Right ventricle myocardium inferior (tissue), 1 donor: Measurements from ENCODE around the gene MCOLN2. TPM values are rescaled to one million over a fixed set of nuclear protein-coding genes. Genes with fewer than 3 reads are reported as not detected.
"Not testable (repeated sequence)": the region's sequence is repeated elsewhere in the genome, so short reads cannot be mapped to it uniquely, and the experiment has no call there.

Experiments
- ATAC-seq: fragments of 200-7000 bp; cut with Tn5 transposase; one replicate; pipeline ENCODE4 v1.9.1; 2020; ENCODE audit warnings: mild to moderate bottlenecking, moderate library complexity
- DNase-seq: peaks from one replicate; pipeline ENCODE4 v3.0.0; 2021; ENCODE audit errors: missing footprints
- intact Hi-C: fragments of 100-400 bp; cut with DNase I; formaldehyde crosslinking; loops from one replicate; pipeline ENCODE4 v1.11.0; 2022
- long read RNA-seq: library from polyadenylated mRNA; unstranded; transcript quantifications from one replicate; pipeline ENCODE4 v2.0.0, GENCODE V29; 2021
- total RNA-seq: library from RNA; stranded (reverse); fragmentation: NEBNext Ultra II Directional; extraction: Animal tissue kit (Norgen Biotek cat#: 25700); gene quantifications from one replicate; pipeline ENCODE4 v1.2.1, GENCODE V29; 2021
- donor health status: DM: no; HTN: yes; CAD: no; lungs with severe emphysema.

Gene MCOLN2
- 0.19 TPM for total RNA-seq
- long read RNA-seq = 0 reads

DNA sequence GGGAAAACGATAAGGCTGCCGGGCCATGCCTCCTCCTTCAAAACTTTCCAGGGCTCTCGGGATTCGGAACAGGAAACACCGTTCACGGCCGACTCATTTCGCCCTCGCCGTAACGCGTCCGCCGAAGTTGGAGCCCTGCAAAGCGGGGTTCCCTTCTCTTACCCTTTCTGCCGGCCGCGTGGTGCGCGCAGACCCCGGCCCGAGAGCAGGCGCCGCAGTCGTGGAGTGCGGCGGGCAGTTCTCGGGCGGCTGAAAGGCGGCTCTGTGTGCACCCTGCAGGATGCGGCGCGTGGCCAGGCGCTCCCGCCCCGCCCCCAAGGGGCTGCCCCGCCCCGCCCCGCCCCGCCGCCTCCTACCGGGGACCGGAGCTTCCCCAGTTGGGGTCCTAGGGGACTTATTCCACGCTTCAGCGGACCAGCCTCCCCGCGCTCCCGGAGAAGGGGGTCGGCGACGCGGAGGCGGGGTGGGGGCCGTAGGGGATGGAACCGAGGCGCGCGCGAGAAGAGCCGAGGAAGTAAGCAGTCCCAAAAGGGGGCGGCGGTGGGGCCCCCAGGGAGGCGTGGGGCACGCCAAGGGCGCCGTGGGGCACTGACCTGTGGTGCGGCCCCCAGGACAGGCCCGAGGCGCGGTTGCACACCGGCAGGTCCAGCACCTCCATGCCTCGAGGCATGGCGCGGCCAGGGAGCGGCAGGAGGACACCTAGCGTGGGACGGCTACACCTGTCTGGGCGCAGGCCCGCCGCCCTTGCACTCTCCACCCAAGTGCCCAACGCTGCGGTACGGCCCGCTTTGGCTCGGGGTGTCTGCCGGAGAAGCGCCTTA, at the start of gene MCOLN2:
Gene MCOLN2 (minus strand): TSS at position 268 of the 821 bp plus-strand sequence. CDS start 241 bp downstream, at position 27.
- peak; percentile 67 for DNase-seq
- intact Hi-C loops = no loop called here
- peak; percentile 92 for ATAC-seq

DNA sequence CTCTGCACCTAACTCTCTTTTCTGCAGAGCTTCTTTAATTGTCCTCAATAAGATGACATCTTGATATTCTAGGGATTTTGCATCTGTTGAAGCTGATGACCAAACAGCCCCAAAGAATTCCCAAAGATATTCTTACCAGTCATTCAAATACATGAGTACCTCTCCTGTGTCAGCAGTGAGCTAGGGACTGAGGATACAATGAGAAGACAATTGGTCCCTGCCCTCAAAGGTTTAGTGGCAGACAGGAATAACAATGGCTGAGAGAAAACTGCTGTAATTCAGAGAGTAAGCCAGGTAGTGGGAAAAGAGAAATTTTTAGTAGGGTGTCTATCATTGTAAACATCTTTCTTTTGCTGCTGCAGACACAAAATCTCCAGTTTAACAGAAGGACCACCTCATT, 45.5 kb upstream of the MCOLN2 start:
- intact Hi-C loops = no loop called here
- DNase-seq (no peak), ATAC-seq (no peak)

DNA sequence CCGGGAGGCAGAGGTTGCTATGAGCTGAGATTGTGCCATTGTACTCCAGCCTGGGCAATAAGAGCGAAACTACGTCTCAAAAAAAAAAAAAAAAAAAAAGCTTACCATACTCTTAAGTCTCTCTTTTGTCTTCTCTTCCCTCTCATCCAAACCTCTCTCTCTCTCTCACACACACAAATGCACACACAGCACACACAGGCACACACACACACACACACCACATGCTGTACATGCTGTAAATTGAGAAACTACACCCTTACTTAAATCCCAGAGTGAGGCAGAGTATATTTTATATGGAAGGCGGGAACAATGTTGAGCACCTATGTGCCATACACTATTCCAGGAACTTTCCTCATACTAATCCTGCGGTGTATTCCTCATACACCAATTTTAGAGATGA, 44.9 kb upstream of the MCOLN2 start:
- no peak for DNase-seq
- intact Hi-C loops = no loop called here
- ATAC-seq = no peak

DNA sequence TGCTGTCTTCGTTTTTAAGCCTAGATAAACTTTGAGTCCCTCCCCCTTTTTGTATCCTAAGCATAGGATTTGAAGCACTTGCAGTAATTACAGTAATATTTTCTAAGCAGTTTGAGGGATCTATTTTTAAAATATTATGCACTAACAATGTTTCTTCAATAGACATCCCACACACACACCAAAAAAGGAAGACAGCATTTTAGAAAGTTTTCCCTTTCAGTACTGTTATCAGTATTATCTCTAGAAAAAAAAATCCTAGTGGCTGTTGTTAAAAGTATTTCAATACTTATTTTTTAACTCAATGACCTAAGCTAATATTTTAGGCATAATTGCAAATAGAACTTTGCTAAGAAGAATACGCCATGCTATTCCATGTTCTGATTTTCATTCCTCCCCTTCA, 36.3 kb upstream of the MCOLN2 start:
- no peak for DNase-seq
- ATAC-seq = no peak
- intact Hi-C loops = no loop called here

DNA sequence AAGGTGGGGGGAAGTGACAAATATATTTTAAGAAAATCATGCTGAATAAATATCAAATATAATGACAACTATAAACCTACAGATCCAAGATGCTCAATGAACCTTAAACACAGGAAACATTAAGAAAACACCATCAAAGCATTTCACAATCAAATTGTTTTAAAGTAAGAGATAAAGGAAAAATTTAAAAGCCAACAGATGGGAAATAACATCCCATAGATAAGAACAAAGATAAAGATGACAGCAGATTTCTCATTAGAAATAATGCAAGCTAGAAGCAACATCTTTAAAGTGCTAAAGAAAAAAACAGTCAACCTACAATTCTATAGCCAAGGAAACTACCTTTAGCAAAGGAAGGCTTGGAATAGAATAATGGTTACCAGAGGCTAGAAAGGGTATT, 33.6 kb upstream of the MCOLN2 start:
- ATAC-seq = no peak
- DNase-seq = no peak
- intact Hi-C loops = no loop called here

DNA sequence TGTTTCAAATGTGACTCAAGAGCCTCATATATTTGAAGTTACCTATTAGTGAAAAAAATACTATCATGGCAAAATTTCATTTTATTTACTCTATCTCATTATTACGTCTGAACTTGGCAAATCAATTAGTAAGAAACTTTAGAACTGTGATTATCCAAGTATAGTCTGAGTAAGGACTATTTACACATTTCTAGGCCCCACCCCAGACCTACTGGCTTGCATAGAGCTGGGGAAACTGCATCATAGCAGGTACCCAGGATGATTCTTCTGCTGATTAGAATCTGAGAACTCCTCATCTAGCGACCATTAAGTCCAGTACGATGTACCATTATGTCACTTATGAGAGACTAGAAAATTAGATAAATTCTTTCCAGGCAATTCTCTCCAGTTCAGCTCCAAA, 31.2 kb upstream of the MCOLN2 start:
- ATAC-seq (no peak), DNase-seq (no peak)
- intact Hi-C loops = no loop called here

DNA sequence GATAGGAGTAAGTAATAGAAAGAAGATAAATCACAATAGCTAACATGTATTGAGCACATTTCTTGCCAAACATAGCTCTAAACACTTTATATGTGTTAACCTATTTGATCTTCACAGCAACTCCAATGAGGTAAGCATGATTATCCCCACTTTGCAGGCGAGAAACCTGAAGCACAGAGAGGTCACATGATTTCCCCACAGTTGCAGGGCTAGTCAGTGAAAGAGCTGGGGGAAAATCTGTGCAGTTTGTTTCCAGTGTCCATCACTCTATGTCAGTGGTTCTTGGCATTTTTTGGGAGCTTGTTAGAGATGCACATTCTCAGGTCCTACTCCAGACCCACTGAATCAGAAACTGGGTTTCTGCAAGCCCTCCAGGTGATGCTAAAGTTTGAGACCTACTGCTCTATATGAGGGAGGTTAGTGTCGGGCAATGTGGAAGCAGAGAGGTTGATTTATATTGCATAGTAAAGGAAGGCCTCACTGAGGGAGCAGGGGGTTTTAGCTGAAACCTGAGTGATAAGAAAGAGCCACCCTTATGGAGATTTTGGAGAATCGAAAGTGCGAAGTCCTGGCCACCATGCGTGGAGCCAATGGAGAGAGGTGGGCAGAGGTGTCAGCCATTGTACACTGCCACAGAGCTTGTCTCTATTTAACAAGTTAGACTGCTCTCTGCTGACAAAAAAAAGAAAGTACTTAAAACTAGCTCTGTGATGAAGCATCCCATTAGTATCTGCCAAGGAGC, 30.5 kb upstream of the MCOLN2 start:
- intact Hi-C loops = loop anchor here (1.0 kb wide), 1 partner anchor 83 kb away; no protein-coding TSS in a partner anchor
- ATAC-seq (peak; percentile 71), DNase-seq (no peak)

DNA sequence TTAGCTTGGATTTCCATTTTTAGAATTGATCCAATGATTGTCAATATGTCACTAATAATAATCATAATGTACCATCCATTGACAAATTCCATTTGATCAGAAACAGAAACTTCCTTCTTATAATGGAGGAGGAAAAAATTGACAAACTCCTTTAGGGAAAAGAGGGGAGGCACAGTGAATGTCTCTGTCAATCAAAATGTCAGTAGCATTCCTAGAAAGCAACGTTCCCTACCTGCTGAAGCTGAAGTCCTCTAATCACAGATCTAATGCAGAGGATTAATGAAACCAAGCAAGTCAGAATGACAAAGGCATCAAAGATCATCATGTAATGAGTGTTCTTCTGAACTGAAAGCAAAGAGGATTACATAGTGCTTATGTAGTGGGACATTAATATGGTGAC, 29.0 kb upstream of the MCOLN2 start:
- intact Hi-C loops = no loop called here
- DNase-seq (no peak), ATAC-seq (no peak)

DNA sequence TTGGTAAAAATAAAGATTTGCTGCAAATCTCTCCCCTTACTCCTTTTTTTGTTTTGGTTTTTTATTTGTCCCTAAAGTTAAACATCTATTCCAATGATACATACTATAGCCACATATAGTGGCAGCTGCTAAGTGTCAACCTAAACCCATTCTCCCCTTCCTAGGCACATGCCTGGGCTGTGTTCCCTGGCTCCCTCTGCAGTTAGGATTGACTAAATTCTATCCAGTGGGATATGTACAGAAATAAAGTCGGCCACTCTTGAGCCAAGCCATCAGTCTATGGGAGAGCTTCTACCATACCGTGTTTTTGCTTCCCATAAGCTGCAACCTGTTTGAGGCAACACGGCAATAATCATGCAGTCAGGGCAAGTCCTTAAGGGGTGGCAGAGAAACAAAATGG, 27.8 kb upstream of the MCOLN2 start:
- no peak for ATAC-seq
- intact Hi-C loops = no loop called here
- DNase-seq = no peak

DNA sequence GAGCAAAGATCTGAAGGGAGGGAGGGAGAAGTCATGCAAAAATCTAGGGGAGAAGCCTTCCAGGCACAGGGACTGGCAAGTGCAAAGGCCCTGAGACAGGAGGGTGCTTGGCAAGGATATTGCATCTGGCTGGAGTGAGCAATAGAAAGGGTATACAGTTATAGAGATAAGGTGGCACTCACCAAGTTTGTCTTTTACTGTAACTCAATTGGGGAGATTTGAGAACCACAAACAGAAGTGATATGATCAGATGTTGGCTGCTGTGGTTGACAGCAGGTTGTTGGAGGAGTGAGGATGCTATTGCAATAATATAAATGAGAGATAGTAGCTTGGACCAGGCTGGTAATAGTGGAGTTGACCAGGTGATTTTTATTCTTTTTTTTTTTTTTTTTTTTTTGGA, 25.8 kb upstream of the MCOLN2 start:
- ATAC-seq = no peak
- intact Hi-C loops = no loop called here

DNA sequence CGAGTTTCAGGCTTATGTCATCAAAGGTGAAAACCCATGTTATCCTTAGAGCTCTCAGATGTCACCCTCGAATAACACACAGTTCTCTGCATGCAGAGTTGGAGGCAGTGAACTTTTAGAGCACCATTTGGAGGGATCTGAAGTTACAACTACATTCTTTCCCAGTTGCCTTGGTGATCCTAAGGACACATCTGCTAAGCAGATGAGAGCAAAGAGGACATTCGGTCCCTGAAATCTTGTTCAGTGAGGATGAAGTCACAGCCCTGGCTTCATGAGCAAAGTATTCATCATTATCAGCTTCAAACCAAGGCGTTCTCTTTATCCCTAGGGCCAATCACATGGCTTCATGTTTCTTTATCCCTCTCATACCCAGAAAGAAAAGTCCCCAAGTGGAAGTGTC, 23.1 kb upstream of the MCOLN2 start:
- intact Hi-C loops = no loop called here
- ATAC-seq (peak; percentile 69), DNase-seq (no peak)

More for the DNA sequence above, 25.8 kb upstream of the MCOLN2 start:
- DNase-seq = no peak

DNA sequence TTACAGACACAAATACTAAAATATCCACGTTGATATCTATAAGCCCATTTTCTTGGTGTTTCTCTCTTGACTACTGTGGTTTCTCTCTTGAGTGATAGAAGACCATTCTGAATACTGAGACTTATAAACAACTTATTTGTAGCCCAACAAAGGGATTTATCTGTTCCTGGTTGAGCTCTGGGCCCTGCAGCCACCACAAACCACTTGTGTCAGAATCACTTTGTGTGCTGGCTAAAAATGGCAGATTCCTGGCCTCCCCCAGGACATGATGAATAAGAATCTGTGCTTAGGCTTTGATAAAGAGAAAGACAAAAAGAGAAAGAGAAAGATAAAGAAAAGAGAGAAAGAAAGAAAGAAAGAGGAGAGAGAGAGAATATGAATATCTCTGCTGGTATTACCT, 18.9 kb upstream of the MCOLN2 start:
- DNase-seq (no peak), ATAC-seq (no peak)
- intact Hi-C loops = no loop called here

DNA sequence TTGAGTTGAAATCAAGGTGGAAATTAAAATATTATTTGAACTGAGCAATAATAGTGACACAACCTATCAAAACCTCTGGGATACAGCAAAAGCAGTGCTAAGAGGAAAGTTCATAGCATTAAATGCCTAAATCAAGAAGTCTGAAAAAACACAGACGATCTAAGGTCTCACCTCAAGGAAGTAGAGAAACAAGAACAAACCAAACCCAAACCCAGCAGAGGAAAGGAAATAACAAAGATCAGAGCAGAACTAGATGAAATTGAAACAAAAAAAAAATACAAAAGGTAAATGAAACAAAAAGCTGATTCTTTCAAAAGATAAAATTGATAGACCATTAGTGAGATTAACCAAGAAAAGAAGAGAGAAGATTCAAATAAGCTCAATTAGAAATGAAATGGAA, 8.7 kb upstream of the MCOLN2 start:
- DNase-seq, ATAC-seq, intact Hi-C loops: not testable (repeated sequence)

DNA sequence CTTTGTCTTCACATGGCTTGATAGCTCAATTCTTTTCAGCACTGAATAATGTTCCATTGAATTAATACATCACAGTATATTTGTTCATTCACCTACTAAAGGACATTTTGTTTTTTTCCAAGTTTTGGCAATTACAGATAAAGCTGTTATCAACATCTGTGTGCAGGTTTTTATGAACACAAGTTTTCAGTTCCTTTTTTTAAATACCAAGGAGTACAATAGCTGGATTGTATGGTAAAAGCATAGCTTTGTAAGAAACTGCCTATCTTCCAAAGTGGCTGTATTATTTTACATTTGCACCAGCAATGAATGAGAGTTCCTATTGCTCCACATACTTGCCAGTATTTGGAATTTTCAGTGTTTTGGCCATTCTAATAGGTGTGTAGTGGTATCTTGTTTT, 4.8 kb upstream of the MCOLN2 start:
- DNase-seq (no peak), ATAC-seq (no peak)
- intact Hi-C loops = no loop called here

DNA sequence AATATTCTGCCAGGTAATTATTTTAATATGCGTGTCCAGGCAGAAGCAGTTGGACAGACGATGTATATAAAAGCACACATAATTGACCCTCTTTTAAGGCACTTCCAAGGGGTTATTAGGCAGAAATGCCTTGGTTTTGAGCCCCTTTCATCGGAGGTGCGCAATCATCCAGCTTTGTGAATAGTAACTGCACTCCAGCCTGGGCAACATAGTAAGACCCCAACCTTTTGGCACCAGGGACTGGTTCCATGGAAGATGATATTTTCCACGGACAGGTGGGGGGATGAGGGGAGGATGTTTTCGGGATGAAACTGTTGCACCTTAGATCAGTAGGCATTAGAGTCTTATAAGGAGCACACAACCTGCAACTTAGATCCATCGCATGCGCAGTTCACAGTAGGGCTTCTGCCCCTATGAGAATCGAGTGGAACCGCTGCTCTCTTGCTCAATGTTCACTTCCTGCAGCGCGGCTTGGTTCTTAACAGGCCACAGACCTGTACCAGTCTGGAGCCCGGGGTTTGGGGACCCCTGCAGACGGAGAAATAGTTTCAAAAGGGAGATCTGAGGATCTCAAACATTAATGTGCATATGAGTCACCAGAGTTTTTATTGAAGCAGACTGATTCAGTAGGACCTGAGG, 1.8 kb upstream of the MCOLN2 start:
- ATAC-seq (no peak), DNase-seq (no peak)
- intact Hi-C loops = no loop called here

DNA sequence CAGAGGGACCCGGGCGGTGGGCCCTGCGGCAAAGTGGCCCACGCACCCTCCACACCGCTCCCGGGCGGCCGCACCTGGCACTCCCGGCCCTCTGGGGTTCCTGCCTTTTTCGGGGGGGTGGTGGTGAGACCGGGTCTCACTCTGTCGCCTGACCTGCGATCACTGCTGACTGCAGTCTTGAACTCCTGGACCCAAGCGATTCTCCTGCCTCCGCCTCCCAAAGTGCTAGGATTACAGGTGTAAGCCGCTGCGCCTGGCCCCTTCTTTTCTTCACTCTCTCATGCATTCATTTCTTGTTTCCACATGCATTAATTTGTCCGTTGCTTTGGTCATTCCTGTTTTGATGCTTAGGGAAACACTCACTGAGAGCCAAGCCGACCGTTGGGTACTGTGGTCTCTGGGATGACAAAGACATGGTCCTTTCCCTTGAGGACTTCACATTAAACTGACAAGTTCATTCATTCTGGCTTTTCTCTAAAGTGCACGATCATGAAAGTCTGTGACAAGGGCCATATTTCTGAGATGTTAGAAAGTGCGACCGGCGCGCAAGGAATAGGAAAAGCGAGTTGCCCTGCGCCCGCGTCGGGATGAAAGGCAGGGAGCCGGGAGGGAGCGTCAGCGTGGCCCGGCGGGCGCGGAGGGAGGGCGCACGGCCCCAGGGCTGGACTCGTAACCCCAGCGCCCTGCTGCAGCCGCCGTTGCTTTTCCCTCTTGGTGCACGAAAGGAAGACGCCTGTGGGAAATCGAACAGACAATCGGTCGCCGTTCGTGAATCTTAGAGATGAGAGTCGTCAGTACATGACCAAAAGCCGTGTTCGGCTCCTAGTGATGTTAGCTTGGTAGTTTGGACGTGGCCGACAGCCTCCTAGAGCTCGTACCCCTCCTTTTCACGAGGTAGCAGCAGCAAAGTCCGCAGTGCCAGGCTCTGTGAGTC, 1.0 kb upstream of the MCOLN2 start:
- DNase-seq = no peak
- intact Hi-C loops = no loop called here
- ATAC-seq = peak; percentile 20

DNA sequence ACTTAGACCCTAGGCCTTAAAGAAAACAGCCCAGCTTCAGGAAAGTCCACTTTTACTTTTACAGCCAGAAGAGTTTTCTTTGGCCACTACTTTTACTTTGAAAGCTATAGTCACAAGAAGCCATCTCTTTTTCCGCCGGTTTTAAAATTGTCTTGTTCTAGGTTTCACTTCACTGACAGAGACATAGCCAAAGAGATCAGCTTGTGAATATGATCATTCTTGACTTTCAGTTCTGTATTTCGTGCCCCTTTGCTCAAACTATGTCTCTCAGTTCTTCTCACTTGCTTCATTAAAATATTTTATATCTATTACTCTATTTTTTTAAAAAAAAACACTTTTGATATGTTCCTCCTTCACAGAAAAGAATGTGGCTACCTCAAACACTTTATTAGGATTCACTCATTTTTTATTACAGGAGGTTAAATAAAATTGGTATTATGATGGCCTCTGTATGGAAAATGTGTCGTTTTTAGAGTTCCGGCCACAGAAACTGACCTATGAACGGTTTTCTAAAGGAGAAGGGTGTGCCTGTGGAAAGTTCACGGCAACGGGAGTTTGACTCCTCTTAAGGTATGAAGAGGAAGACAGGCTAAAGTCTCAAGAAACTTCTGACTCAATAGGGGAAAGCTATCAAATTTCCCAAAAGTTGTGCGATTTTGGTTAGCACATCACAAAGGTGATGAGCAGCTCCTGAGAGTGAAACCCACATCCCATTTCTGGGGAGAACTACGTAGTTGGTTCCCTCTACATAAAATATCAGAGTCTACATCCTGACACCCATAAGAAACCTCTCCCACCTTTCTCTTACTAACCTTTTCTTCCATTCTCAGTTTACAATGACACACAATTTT, 1.2 kb downstream of the MCOLN2 start:
- ATAC-seq (no peak), DNase-seq (no peak)
- intact Hi-C loops = no loop called here
